D721Med (cell line): ENCODE data around the gene ABHD14A.

Experiments
- DNase-seq: peaks from one replicate; pipeline ENCODE4 v3.0.0; 2011; ENCODE audit warnings: low spot score; ENCODE audit not compliant: insufficient read length
- FAIRE-seq: peaks from 2 replicates; lab custom pipeline; 2011; peaks lifted over from hg19 to GRCh38; lab: Jason Lieb, UNC
- CTCF ChIP-seq: IDR thresholded peaks from 2 replicates; pipeline ENCODE4 v1.5.1; 2012; ENCODE audit warnings: mild to moderate bottlenecking, control low read depth; ENCODE audit not compliant: insufficient read depth; ENCODE audit errors: missing control alignments

Gene ABHD14A

GRCh38 chr3:52013802-52014598 is 39.1 kb downstream of the ABHD14A start:
- no peak for FAIRE-seq
- no peak for DNase-seq
- TF ChIP-seq CTCF: no peak

- no peak for FAIRE-seq
- peak; percentile 37 for TF ChIP-seq CTCF
- no peak for DNase-seq
Observed at GRCh38 chr3:52014613-52015012, 39.7 kb downstream of the ABHD14A start.

- no peak for FAIRE-seq
- TF ChIP-seq CTCF: no peak
- DNase-seq: no peak
Observed at GRCh38 chr3:52015438-52016228, 40.8 kb downstream of the ABHD14A start.

- FAIRE-seq (no peak), DNase-seq (no peak)
- TF ChIP-seq CTCF: no peak
Observed at GRCh38 chr3:52017586-52017985, 42.7 kb downstream of the ABHD14A start.

- DNase-seq (no peak), FAIRE-seq (no peak)
- TF ChIP-seq CTCF: no peak
Observed at GRCh38 chr3:52018319-52019000, 43.6 kb downstream of the ABHD14A start.

GRCh38 chr3:52019352-52020080 is 44.7 kb downstream of the ABHD14A start:
- FAIRE-seq (no peak), DNase-seq (no peak)
- no peak for TF ChIP-seq CTCF
